MM.1S (cell line): ENCODE data around the gene AP1G2.

Experiments used
- EZH2 ChIP-seq: fragments of 300-600 bp; sonication (generic); optimal IDR thresholded peaks from 2 replicates; pipeline ENCODE3; 2017; ENCODE audit warnings: low read depth, mild to moderate bottlenecking, antibody characterized with exemption, low read length, mixed read lengths
- EZH2phosphoT487 ChIP-seq: fragments of 300-600 bp; sonication (generic); IDR thresholded peaks from 2 replicates; pipeline ENCODE4 v1.6.1; 2018; ENCODE audit warnings: antibody characterized with exemption, low read length
- TF ChIP-seq, protein P1 (sequence below): fragments of 300-600 bp; sonication (generic); IDR thresholded peaks from 2 replicates; pipeline ENCODE4 v1.5.1; 2016; ENCODE audit warnings: antibody characterized with exemption, low read length, mixed read lengths

DNA sequence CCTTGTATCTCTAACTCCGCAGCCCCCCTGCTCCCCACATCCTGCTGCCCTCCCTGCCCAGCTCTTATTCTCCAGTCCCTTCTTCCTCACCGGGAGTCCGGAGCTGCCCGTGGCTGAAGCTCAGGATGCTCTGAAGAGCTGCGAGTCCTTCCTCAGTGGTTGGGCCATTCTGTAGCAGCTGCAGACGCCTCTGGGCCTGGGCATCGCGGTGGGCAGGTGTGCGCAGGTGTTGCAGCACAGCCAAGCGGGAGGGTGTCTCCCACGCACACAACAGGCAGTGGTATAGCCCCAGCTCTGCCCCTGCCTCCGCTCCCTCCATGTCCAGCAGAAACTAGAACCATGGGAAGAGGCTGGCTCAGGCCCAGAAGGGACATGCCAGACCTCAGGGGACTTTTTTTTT lies 36.2 kb downstream of the AP1G2 start:
- TF ChIP-seq, protein P1, sequence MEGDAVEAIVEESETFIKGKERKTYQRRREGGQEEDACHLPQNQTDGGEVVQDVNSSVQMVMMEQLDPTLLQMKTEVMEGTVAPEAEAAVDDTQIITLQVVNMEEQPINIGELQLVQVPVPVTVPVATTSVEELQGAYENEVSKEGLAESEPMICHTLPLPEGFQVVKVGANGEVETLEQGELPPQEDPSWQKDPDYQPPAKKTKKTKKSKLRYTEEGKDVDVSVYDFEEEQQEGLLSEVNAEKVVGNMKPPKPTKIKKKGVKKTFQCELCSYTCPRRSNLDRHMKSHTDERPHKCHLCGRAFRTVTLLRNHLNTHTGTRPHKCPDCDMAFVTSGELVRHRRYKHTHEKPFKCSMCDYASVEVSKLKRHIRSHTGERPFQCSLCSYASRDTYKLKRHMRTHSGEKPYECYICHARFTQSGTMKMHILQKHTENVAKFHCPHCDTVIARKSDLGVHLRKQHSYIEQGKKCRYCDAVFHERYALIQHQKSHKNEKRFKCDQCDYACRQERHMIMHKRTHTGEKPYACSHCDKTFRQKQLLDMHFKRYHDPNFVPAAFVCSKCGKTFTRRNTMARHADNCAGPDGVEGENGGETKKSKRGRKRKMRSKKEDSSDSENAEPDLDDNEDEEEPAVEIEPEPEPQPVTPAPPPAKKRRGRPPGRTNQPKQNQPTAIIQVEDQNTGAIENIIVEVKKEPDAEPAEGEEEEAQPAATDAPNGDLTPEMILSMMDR: no peak
- TF ChIP-seq EZH2 (no peak), EZH2phosphoT487 (no peak)
